ENCODE data around the gene DCAF10. TPM values are rescaled to one million over a fixed set of nuclear protein-coding genes. Genes with fewer than 3 reads are reported as not detected.

DCAF10 gene
- total RNA-seq (22.1 and 22.5 TPM in 2 replicates), polyA plus RNA-seq (8.3 and 9.5 TPM in 2 replicates), polyA minus RNA-seq (10.5 and 15.5 TPM in 2 replicates)
- total RNA-seq (2013), result 11.4 TPM

- Histone ChIP-seq H3K36me3 (replicated peaks in 1 of 2; ENCODE audit: control extremely low read depth in 1 of 2, control insufficient read depth in 1 of 2, extremely low read depth in 1 of 2, insufficient read depth in 2 of 2, low read length in 1 of 2) (no peaks in the 10 kb centered on the region), H3K4me1 (ENCODE audit: control insufficient read depth in 2 of 2, insufficient read depth in 2 of 2, low read length in 2 of 2) (peaks cover 19 to 30% of the 10 kb centered on the region in 2 donors), H4K20me1 (ENCODE audit: control insufficient read depth, insufficient read depth, low read length, poor library complexity, severe bottlenecking) (peaks cover 27% of the 10 kb centered on the region), H2AFZ (ENCODE audit: insufficient read depth, low read depth, low read length, poor library complexity, severe bottlenecking) (peak within 1 kb of the TSS; percentile 93), H3K4me2 (replicated peaks; ENCODE audit: low read depth, low read length, poor library complexity, severe bottlenecking) (peak within 1 kb of the TSS; percentile 93), H3K27me3 (replicated peaks in 1 of 4; ENCODE audit: control extremely low read depth in 1 of 4, control insufficient read depth in 3 of 4, insufficient read depth in 4 of 4, low read length in 3 of 4) (no peaks in the 10 kb centered on the region), H3K4me3 (ENCODE audit: control extremely low read depth in 1 of 5, extremely low read depth in 1 of 5, insufficient read depth in 1 of 5, low read depth in 2 of 5, low read length in 4 of 5) (peak within 1 kb of the TSS; percentile 82 to 89 (median 85)), H3K27ac (ENCODE audit: low read length in 2 of 2) (peak within 1 kb of the TSS; percentile 67 to 89), H3K9me3 (ENCODE audit: control extremely low read depth in 1 of 3, control insufficient read depth in 2 of 3, insufficient read depth in 1 of 3, low read length in 2 of 3) (no peaks in the 10 kb centered on the region), H3K79me2 (ENCODE audit: control insufficient read depth, insufficient read depth, low read length) (peaks cover 48% of the 10 kb centered on the region), H3K9ac (ENCODE audit: low read length) (peak within 1 kb of the TSS; percentile 78)
- under 1% methylated on average over 72 of the region's 72 CpGs for WGBS (ENCODE audit: insufficient coverage)
- peak; percentile 85 for ATAC-seq (ENCODE audit: low read depth)
- H3K4me3 Mint-ChIP-seq, result peak within 1 kb of the TSS; percentile 95
- ChIA-PET CTCF (interaction anchor here (1.1 kb wide), 1 partner anchor 16 kb away, joined by 5 read pairs; the partner anchor contains the start of gene EXOSC3), POLR2A (interaction anchor here (0.6 to 2.5 kb wide), 4 partner anchors 16 to 845 kb away, joined by 3 to 17 read pairs (median 6); partner anchors contain the start of genes EXOSC3 and TOMM5)
- no peaks in the 10 kb centered on the region for H3K27me3 Mint-ChIP-seq
- DNase-seq, result peak; percentile 94
- intact Hi-C loops (cut with micrococcal nuclease), result loop anchor here (1.0 to 5.0 kb wide), 4 partner anchors 16 to 208 kb away; partner anchors contain the start of genes SLC25A51, TOMM5 and TRMT10B
- H3K4me1 Mint-ChIP-seq, result peaks cover 37% of the 10 kb centered on the region
- TF ChIP-seq CTCF (IDR thresholded peaks at IDR 0.05), result no peak
- TF ChIP-seq EZH2 (IDR thresholded peaks at IDR 0.05; ENCODE audit: borderline replicate concordance, insufficient read depth, low read depth, low read length, poor library complexity, severe bottlenecking), result no peak
- no peaks in the 10 kb centered on the region for H3K9me3 Mint-ChIP-seq (ENCODE audit: insufficient read depth)
- peak within 1 kb of the TSS; percentile 94 for H3K27ac Mint-ChIP-seq
These were observed at the start of gene DCAF10 for GRCh38 chr9:37800631-37801286. Gene DCAF10, plus strand, starts transcription at chr9:37800797. Its CDS starts 70 bp downstream, at chr9:37800867.

GRCh38 chr9:37751186-37751585 is 49.4 kb upstream of the DCAF10 start:
- 97% methylated on average over 6 of the region's 6 CpGs for WGBS (ENCODE audit: insufficient coverage)
- no peak overlapping the region for H2AFZ ChIP-seq (ENCODE audit: insufficient read depth, low read depth, low read length, poor library complexity, severe bottlenecking)
- no peak overlapping the region for H3K4me3 ChIP-seq (ENCODE audit: control extremely low read depth in 1 of 5, extremely low read depth in 1 of 5, insufficient read depth in 1 of 5, low read depth in 2 of 5, low read length in 4 of 5)
- intact Hi-C loops (cut with micrococcal nuclease), result loop anchor here (5.0 kb wide), 2 partner anchors 151 to 174 kb away; partner anchors contain the start of genes FBXO10 and SLC25A51
- ChIA-PET POLR2A (no interaction called here), CTCF (no interaction called here)
- no peak overlapping the region for H3K4me2 ChIP-seq (replicated peaks; ENCODE audit: low read depth, low read length, poor library complexity, severe bottlenecking)
- peak overlapping the region; percentile 20 for H3K27ac Mint-ChIP-seq
- no peaks in the 10 kb centered on the region for H3K9me3 Mint-ChIP-seq (ENCODE audit: insufficient read depth)
- H3K9ac ChIP-seq (ENCODE audit: low read length), result no peak overlapping the region
- H3K4me1 Mint-ChIP-seq, result peaks cover 23% of the 10 kb centered on the region
- H3K36me3 ChIP-seq (replicated peaks in 1 of 2; ENCODE audit: control extremely low read depth in 1 of 2, control insufficient read depth in 1 of 2, extremely low read depth in 1 of 2, insufficient read depth in 2 of 2, low read length in 1 of 2), result no peaks in the 10 kb centered on the region
- ATAC-seq (ENCODE audit: low read depth) (no peak), DNase-seq (no peak)
- no peak overlapping the region for H3K27ac ChIP-seq (ENCODE audit: low read length in 2 of 2)
- H3K4me3 Mint-ChIP-seq, result peak overlapping the region; percentile 29
- no peaks in the 10 kb centered on the region for H4K20me1 ChIP-seq (ENCODE audit: control insufficient read depth, insufficient read depth, low read length, poor library complexity, severe bottlenecking)
- no peaks in the 10 kb centered on the region for H3K27me3 Mint-ChIP-seq
- TF ChIP-seq EZH2 (IDR thresholded peaks at IDR 0.05; ENCODE audit: borderline replicate concordance, insufficient read depth, low read depth, low read length, poor library complexity, severe bottlenecking) (no peak), CTCF (IDR thresholded peaks at IDR 0.05) (no peak)
- H3K9me3 ChIP-seq (ENCODE audit: control extremely low read depth in 1 of 3, control insufficient read depth in 2 of 3, insufficient read depth in 1 of 3, low read length in 2 of 3), result peaks cover 0 to 4% (median 0%) of the 10 kb centered on the region in 3 donors
- H3K4me1 ChIP-seq (ENCODE audit: control insufficient read depth in 2 of 2, insufficient read depth in 2 of 2, low read length in 2 of 2), result peaks cover 14 to 16% of the 10 kb centered on the region in 2 donors
- H3K79me2 ChIP-seq (ENCODE audit: control insufficient read depth, insufficient read depth, low read length), result peaks cover 19% of the 10 kb centered on the region
- no peaks in the 10 kb centered on the region for H3K27me3 ChIP-seq (replicated peaks in 1 of 4; ENCODE audit: control extremely low read depth in 1 of 4, control insufficient read depth in 3 of 4, insufficient read depth in 4 of 4, low read length in 3 of 4)

Data from B cell (primary cell).